Hematopoietic multipotent progenitor cell treated with erythropoietin and hydrocortisone succinate and interleukin-3 and kit ligand, for 6 days (in vitro differentiated cells): ENCODE results near the gene RASAL3.

Source experiments
- DNase-seq: peaks from one replicate; pipeline ENCODE4 v3.0.0-alpha.2; 2015

Gene RASAL3

GRCh38 chr19:15471639-15472101, 7.3 kb upstream of the RASAL3 start:
- DNase-seq, result no peak

GRCh38 chr19:15469513-15470297, 5.4 kb upstream of the RASAL3 start:
- peak; percentile 76 for DNase-seq

GRCh38 chr19:15468675-15469512, 4.5 kb upstream of the RASAL3 start:
- no peak for DNase-seq

- no peak for DNase-seq
These were observed 3.4 kb upstream of the RASAL3 start for GRCh38 chr19:15467734-15468214.

- DNase-seq, result peak; percentile 68
These were observed 2.7 kb upstream of the RASAL3 start for GRCh38 chr19:15466851-15467733.

GRCh38 chr19:15463861-15464371, 428 bp downstream of the RASAL3 start:
- peak; percentile 72 for DNase-seq

GRCh38 chr19:15461694-15462093, 2.6 kb downstream of the RASAL3 start:
- no peak for DNase-seq

- no peak for DNase-seq
These were observed 6.5 kb downstream of the RASAL3 start for GRCh38 chr19:15457701-15458484.

GRCh38 chr19:15456871-15457700, 7.3 kb downstream of the RASAL3 start:
- peak; percentile 25 for DNase-seq

- DNase-seq, result no peak
These were observed 7.9 kb downstream of the RASAL3 start for GRCh38 chr19:15456441-15456840.

GRCh38 chr19:15455996-15456395, 8.3 kb downstream of the RASAL3 start:
- no peak for DNase-seq

GRCh38 chr19:15453906-15454860, 10.2 kb downstream of the RASAL3 start:
- DNase-seq, result no peak

- DNase-seq, result no peak
These were observed 11.2 kb downstream of the RASAL3 start for GRCh38 chr19:15453091-15453578.

- DNase-seq, result peak; percentile 87
These were observed 12.0 kb downstream of the RASAL3 start for GRCh38 chr19:15452111-15453047.

- no peak for DNase-seq
These were observed 13.8 kb downstream of the RASAL3 start for GRCh38 chr19:15450528-15450890.

- DNase-seq, result peak; percentile 85
These were observed 14.5 kb downstream of the RASAL3 start, which contains the start of gene WIZ for GRCh38 chr19:15449620-15450527. TSS of gene WIZ (minus strand) at chr19:15449956. CDS start at chr19:15448307, 1,649 bp downstream.
